Activated CD4-positive, alpha-beta T cell treated with anti-CD3 and anti-CD28 coated beads for 24 hours (primary cell): ENCODE results near the gene MEIOB.

Experiments
- DNase-seq, 2 donors: peaks; one replicate each; pipeline ENCODE4 v3.0.0-alpha.2; 2020; ENCODE audit warnings: low read depth in 2 of 2

Gene MEIOB

GRCh38 chr16:1788095-1788707 is 83.8 kb downstream of the MEIOB start:
- DNase-seq = no peak

GRCh38 chr16:1787322-1788094 is 84.5 kb downstream of the MEIOB start:
- no peak for DNase-seq

- DNase-seq = no peak
Measured at GRCh38 chr16:1787056-1787321, 85.0 kb downstream of the MEIOB start.

- DNase-seq = no peak
Measured at GRCh38 chr16:1786242-1787055, 85.5 kb downstream of the MEIOB start.

- no peak for DNase-seq
Measured at GRCh38 chr16:1785846-1786170, 86.2 kb downstream of the MEIOB start.

GRCh38 chr16:1784977-1785845 is 86.8 kb downstream of the MEIOB start:
- no peak for DNase-seq
